HepG2 (cell line): ENCODE data around the gene RANBP6. TPM values are rescaled to one million over a fixed set of nuclear protein-coding genes. Genes with fewer than 3 reads are reported as not detected.

ENCODE experiments used
- ETV6 ChIP-seq: sonication (generic); formaldehyde crosslinking; conservative IDR thresholded peaks from 2 replicates; pipeline ENCODE4 v1.4.0; 2020; ENCODE audit warnings: missing genetic modification reagents
- KAT2B ChIP-seq: fragments of 150-350 bp; IDR thresholded peaks from 2 replicates; pipeline ENCODE4 v1.6.1; 2014; ENCODE audit warnings: low read depth, low read length, borderline replicate concordance
- PAX8 ChIP-seq: sonication (generic); formaldehyde crosslinking; IDR thresholded peaks from 2 replicates; pipeline ENCODE4 v1.8.0; 2022; ENCODE audit warnings: mild to moderate bottlenecking, missing genetic modification reagents, borderline replicate concordance
- PCBP2 ChIP-seq: fragments of 200-400 bp; formaldehyde crosslinking; optimal IDR thresholded peaks from 2 replicates; pipeline ENCODE3; 2018; ENCODE audit warnings: low read length, low read depth; ENCODE audit not compliant: poor library complexity, severe bottlenecking
- RFX5 ChIP-seq: IDR thresholded peaks from 2 replicates; pipeline ENCODE4 v1.6.1; 2011; ENCODE audit warnings: low read depth, low read length, improper control_type of control experiment
- polyA plus RNA-seq, 8 experiments: library from polyadenylated mRNA; depleted of rRNA in 3 of 8; stranded (reverse) in 7 of 8; unstranded in 1 of 8; fragments of >200 nt; fragmentation: Illumina TruSeq in 4 of 8; extraction: Trizol in 4 of 8; gene quantifications; 2 replicates each; pipeline versions ENCODE4 v1.2.1 to v1.2.3, GENCODE V29; 2011 to 2016; ENCODE audit warnings: low read depth in 4 of 8, missing spikeins in 1 of 8, mixed read lengths in 1 of 8; ENCODE audit not compliant: insufficient read depth in 1 of 8
- total RNA-seq, 5 experiments: library from RNA; depleted of rRNA; stranded (reverse); fragments of >200 nt; fragmentation: Illumina TruSeq; extraction: Trizol; gene quantifications; 2 replicates each; pipeline ENCODE4 v1.2.3, GENCODE V29; 2016; ENCODE audit warnings: low read depth in 1 of 5
- TF ChIP-seq, protein P1 (sequence below): sonication (generic); formaldehyde crosslinking; IDR thresholded peaks from 2 replicates; pipeline ENCODE4 v1.5.0; 2020; ENCODE audit warnings: missing genetic modification reagents
- TF ChIP-seq, protein P2 (sequence below): sonication (generic); formaldehyde crosslinking; IDR thresholded peaks from 2 replicates; pipeline ENCODE4 v1.9.0; 2021; ENCODE audit warnings: mild to moderate bottlenecking, missing genetic modification reagents
- TF ChIP-seq, protein P3 (sequence below): sonication (generic); formaldehyde crosslinking; IDR thresholded peaks from 2 replicates; pipeline ENCODE4 v1.9.0; 2021; ENCODE audit warnings: missing genetic modification reagents, borderline replicate concordance
- TF ChIP-seq, protein P4 (sequence below): sonication (generic); formaldehyde crosslinking; IDR thresholded peaks from 2 replicates; pipeline ENCODE4 v1.5.1; 2020; ENCODE audit warnings: mild to moderate bottlenecking, missing genetic modification reagents, moderate library complexity
- TF ChIP-seq, protein P5 (sequence below): sonication (generic); formaldehyde crosslinking; IDR thresholded peaks from 2 replicates; pipeline ENCODE4 v1.8.0; 2022; ENCODE audit warnings: missing genetic modification reagents, mild to moderate bottlenecking, borderline replicate concordance
- TF ChIP-seq, protein P6 (sequence below): sonication (generic); formaldehyde crosslinking; IDR thresholded peaks from 2 replicates; pipeline ENCODE4 v1.5.1; 2020; ENCODE audit warnings: mild to moderate bottlenecking, missing genetic modification reagents, moderate library complexity

RANBP6 gene
- total and polyA plus RNA-seq, 2 of the 13 experiments (the other 11 are each of a cell fraction or from before 2014, with no cell fraction given) = 7.5 to 26.0 TPM

DNA sequence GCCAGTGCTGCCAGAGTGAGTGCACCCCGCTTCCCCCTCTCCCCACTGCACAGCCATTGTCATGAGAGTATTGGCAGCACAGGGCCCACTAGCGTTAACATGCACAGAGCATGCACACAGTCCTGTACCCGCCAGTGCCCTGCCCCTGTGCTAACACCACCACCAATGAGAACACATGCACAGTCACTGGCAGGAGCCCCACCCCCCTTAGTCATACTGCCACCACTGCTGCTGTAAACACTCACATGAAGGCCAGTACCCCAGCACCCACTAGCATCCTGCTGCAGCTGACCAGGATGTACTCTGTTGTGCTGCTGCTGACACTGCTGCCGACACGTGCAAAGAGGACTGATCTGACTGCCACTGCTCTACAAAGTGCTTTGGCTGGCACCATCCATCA, 19.5 kb upstream of the RANBP6 start (continued):
- TF ChIP-seq, protein P1, sequence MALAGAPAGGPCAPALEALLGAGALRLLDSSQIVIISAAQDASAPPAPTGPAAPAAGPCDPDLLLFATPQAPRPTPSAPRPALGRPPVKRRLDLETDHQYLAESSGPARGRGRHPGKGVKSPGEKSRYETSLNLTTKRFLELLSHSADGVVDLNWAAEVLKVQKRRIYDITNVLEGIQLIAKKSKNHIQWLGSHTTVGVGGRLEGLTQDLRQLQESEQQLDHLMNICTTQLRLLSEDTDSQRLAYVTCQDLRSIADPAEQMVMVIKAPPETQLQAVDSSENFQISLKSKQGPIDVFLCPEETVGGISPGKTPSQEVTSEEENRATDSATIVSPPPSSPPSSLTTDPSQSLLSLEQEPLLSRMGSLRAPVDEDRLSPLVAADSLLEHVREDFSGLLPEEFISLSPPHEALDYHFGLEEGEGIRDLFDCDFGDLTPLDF (CRISPR knock-in tag) = no peak
- TF ChIP-seq, protein P2, sequence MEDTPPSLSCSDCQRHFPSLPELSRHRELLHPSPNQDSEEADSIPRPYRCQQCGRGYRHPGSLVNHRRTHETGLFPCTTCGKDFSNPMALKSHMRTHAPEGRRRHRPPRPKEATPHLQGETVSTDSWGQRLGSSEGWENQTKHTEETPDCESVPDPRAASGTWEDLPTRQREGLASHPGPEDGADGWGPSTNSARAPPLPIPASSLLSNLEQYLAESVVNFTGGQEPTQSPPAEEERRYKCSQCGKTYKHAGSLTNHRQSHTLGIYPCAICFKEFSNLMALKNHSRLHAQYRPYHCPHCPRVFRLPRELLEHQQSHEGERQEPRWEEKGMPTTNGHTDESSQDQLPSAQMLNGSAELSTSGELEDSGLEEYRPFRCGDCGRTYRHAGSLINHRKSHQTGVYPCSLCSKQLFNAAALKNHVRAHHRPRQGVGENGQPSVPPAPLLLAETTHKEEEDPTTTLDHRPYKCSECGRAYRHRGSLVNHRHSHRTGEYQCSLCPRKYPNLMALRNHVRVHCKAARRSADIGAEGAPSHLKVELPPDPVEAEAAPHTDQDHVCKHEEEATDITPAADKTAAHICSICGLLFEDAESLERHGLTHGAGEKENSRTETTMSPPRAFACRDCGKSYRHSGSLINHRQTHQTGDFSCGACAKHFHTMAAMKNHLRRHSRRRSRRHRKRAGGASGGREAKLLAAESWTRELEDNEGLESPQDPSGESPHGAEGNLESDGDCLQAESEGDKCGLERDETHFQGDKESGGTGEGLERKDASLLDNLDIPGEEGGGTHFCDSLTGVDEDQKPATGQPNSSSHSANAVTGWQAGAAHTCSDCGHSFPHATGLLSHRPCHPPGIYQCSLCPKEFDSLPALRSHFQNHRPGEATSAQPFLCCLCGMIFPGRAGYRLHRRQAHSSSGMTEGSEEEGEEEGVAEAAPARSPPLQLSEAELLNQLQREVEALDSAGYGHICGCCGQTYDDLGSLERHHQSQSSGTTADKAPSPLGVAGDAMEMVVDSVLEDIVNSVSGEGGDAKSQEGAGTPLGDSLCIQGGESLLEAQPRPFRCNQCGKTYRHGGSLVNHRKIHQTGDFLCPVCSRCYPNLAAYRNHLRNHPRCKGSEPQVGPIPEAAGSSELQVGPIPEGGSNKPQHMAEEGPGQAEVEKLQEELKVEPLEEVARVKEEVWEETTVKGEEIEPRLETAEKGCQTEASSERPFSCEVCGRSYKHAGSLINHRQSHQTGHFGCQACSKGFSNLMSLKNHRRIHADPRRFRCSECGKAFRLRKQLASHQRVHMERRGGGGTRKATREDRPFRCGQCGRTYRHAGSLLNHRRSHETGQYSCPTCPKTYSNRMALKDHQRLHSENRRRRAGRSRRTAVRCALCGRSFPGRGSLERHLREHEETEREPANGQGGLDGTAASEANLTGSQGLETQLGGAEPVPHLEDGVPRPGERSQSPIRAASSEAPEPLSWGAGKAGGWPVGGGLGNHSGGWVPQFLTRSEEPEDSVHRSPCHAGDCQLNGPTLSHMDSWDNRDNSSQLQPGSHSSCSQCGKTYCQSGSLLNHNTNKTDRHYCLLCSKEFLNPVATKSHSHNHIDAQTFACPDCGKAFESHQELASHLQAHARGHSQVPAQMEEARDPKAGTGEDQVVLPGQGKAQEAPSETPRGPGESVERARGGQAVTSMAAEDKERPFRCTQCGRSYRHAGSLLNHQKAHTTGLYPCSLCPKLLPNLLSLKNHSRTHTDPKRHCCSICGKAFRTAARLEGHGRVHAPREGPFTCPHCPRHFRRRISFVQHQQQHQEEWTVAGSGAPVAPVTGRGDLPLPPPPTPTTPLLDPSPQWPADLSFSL (CRISPR knock-in tag) = no peak
- no peak for TF ChIP-seq ETV6 (CRISPR knock-in tag)
- TF ChIP-seq, protein P3, sequence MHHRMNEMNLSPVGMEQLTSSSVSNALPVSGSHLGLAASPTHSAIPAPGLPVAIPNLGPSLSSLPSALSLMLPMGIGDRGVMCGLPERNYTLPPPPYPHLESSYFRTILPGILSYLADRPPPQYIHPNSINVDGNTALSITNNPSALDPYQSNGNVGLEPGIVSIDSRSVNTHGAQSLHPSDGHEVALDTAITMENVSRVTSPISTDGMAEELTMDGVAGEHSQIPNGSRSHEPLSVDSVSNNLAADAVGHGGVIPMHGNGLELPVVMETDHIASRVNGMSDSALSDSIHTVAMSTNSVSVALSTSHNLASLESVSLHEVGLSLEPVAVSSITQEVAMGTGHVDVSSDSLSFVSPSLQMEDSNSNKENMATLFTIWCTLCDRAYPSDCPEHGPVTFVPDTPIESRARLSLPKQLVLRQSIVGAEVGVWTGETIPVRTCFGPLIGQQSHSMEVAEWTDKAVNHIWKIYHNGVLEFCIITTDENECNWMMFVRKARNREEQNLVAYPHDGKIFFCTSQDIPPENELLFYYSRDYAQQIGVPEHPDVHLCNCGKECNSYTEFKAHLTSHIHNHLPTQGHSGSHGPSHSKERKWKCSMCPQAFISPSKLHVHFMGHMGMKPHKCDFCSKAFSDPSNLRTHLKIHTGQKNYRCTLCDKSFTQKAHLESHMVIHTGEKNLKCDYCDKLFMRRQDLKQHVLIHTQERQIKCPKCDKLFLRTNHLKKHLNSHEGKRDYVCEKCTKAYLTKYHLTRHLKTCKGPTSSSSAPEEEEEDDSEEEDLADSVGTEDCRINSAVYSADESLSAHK (CRISPR knock-in tag) = no peak
- TF ChIP-seq, protein P4, sequence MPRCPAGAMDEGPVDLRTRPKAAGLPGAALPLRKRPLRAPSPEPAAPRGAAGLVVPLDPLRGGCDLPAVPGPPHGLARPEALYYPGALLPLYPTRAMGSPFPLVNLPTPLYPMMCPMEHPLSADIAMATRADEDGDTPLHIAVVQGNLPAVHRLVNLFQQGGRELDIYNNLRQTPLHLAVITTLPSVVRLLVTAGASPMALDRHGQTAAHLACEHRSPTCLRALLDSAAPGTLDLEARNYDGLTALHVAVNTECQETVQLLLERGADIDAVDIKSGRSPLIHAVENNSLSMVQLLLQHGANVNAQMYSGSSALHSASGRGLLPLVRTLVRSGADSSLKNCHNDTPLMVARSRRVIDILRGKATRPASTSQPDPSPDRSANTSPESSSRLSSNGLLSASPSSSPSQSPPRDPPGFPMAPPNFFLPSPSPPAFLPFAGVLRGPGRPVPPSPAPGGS = no peak
- TF ChIP-seq PAX8 = no peak
- TF ChIP-seq, protein P5, sequence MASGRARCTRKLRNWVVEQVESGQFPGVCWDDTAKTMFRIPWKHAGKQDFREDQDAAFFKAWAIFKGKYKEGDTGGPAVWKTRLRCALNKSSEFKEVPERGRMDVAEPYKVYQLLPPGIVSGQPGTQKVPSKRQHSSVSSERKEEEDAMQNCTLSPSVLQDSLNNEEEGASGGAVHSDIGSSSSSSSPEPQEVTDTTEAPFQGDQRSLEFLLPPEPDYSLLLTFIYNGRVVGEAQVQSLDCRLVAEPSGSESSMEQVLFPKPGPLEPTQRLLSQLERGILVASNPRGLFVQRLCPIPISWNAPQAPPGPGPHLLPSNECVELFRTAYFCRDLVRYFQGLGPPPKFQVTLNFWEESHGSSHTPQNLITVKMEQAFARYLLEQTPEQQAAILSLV = no peak
- TF ChIP-seq KAT2B = no peak
- TF ChIP-seq RFX5 = no peak
- TF ChIP-seq, protein P6, sequence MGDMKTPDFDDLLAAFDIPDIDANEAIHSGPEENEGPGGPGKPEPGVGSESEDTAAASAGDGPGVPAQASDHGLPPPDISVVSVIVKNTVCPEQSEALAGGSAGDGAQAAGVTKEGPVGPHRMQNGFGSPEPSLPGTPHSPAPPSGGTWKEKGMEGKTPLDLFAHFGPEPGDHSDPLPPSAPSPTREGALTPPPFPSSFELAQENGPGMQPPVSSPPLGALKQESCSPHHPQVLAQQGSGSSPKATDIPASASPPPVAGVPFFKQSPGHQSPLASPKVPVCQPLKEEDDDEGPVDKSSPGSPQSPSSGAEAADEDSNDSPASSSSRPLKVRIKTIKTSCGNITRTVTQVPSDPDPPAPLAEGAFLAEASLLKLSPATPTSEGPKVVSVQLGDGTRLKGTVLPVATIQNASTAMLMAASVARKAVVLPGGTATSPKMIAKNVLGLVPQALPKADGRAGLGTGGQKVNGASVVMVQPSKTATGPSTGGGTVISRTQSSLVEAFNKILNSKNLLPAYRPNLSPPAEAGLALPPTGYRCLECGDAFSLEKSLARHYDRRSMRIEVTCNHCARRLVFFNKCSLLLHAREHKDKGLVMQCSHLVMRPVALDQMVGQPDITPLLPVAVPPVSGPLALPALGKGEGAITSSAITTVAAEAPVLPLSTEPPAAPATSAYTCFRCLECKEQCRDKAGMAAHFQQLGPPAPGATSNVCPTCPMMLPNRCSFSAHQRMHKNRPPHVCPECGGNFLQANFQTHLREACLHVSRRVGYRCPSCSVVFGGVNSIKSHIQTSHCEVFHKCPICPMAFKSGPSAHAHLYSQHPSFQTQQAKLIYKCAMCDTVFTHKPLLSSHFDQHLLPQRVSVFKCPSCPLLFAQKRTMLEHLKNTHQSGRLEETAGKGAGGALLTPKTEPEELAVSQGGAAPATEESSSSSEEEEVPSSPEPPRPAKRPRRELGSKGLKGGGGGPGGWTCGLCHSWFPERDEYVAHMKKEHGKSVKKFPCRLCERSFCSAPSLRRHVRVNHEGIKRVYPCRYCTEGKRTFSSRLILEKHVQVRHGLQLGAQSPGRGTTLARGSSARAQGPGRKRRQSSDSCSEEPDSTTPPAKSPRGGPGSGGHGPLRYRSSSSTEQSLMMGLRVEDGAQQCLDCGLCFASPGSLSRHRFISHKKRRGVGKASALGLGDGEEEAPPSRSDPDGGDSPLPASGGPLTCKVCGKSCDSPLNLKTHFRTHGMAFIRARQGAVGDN (CRISPR knock-in tag) = peak; percentile 45
- TF ChIP-seq PCBP2 = no peak
